SK-N-MC (cell line): Measurements from ENCODE around the gene DNAJC15.

Source experiments
- EZH2 ChIP-seq: fragments of 200-600 bp; sonication (generic); IDR thresholded peaks from one replicate; pipeline ENCODE4 v1.6.1; 2017; ENCODE audit warnings: antibody characterized with exemption
- FOXP2 ChIP-seq: optimal IDR thresholded peaks from 2 replicates; pipeline ENCODE3; 2011; ENCODE audit warnings: mild to moderate bottlenecking, moderate library complexity; ENCODE audit not compliant: insufficient read depth; ENCODE audit errors: extremely low read length, control extremely low read depth
- POLR2AphosphoS5 ChIP-seq: IDR thresholded peaks from 2 replicates; pipeline ENCODE4 v1.6.1; 2012; ENCODE audit warnings: mild to moderate bottlenecking, low read depth, low read length, borderline replicate concordance

GRCh38 chr13:43136920-43137575 lies 113.7 kb downstream of the DNAJC15 start:
- no peak for TF ChIP-seq POLR2AphosphoS5
- TF ChIP-seq EZH2 = no peak
- TF ChIP-seq FOXP2 = no peak
